Measurements from ENCODE around the gene HLCS.

GRCh38 chr21:36735201-36735515, 231.3 kb downstream of the HLCS start:
- TF ChIP-seq CTCF (IDR thresholded peaks at IDR 0.05) = no peak
- TF ChIP-seq POLR2A (IDR thresholded peaks at IDR 0.05) = no peak

Data from right lobe of liver (tissue), 4 donors.